ENCODE results near the gene GPR27. TPM values are rescaled to one million over a fixed set of nuclear protein-coding genes. Genes with fewer than 3 reads are reported as not detected.

GPR27 gene
- total and polyA plus RNA-seq, 2 of the 8 experiments (the other 6 are each of a cell fraction or from before 2014, with no cell fraction given) = 11.3 to 12.5 TPM

GRCh38 chr3:71710906-71711494 lies 42.7 kb upstream of the GPR27 start:
- DNase-seq (ENCODE audit: low read depth in 1 of 2, low spot score in 2 of 2) (no peak), FAIRE-seq (peak; percentile 97)
- peak; percentile 90 to 94 for TF ChIP-seq RAD21 (IDR thresholded peaks at IDR 0.05 in 1 of 2, conservative IDR thresholded peaks at IDR 0.05 in 1 of 2; ENCODE audit: low read depth in 2 of 2, low read length in 2 of 2)
- TF ChIP-seq MAX (IDR thresholded peaks at IDR 0.05) = no peak
- no peak for TF ChIP-seq SAP30 (IDR thresholded peaks at IDR 0.05; ENCODE audit: insufficient read depth, insufficient replicate concordance, low read length)
- no peak for TF ChIP-seq RNF2 (IDR thresholded peaks at IDR 0.05; ENCODE audit: borderline replicate concordance, low read depth, low read length, missing control alignments, poor library complexity, severe bottlenecking)
- peak in 2 of 3 experiments; percentile 65 to 74; a peak in 3 of 4 replicates for TF ChIP-seq CTCF (IDR thresholded peaks at IDR 0.05; ENCODE audit: control extremely low read depth in 1 of 3, insufficient read depth in 1 of 3, low read depth in 1 of 3, low read length in 3 of 3)
- no peak for TF ChIP-seq CREB1 (IDR thresholded peaks at IDR 0.05)
- 0 out of 2 replicates have a peak, but pooled peaks cover 2% of the 10 kb centered on the region for H3K79me1 ChIP-seq (ENCODE audit: low read depth, low read length)
- no peaks in the 10 kb centered on the region for H3K9me3 ChIP-seq (ENCODE audit: insufficient read depth in 2 of 2, low read depth in 1 of 2, low read length in 1 of 2)
- H3K4me1 ChIP-seq (replicated peaks in 1 of 4; ENCODE audit: control insufficient read depth in 3 of 4, insufficient read depth in 4 of 4, low read length in 3 of 4) = no peaks in the 10 kb centered on the region
- H2AK5ac ChIP-seq (ENCODE audit: low read depth, low read length) = no peak overlapping the region
- no peak overlapping the region for H3K9ac ChIP-seq (replicated peaks in 1 of 4; ENCODE audit: extremely low read depth in 1 of 4, low read depth in 3 of 4, low read length in 3 of 4)
- ChIA-PET CTCF (ENCODE audit: partially characterized antibody) (interaction anchor here (0.7 to 7.3 kb wide), 30 partner anchors 9 to 1111 kb away, joined by 3 to 66 read pairs (median 4); partner anchors contain the start of gene EIF4E3), POLR2A (ENCODE audit: partially characterized antibody) (interaction anchor here (0.9 to 1.3 kb wide), 3 partner anchors 9 to 148 kb away, joined by 3 to 4 read pairs (median 3); no protein-coding TSS in a partner anchor)
- H3K79me2 ChIP-seq (ENCODE audit: control insufficient read depth in 1 of 2, insufficient read depth in 2 of 2, low read length in 2 of 2) = no peaks in the 10 kb centered on the region
- H3K36me3 ChIP-seq (ENCODE audit: control insufficient read depth in 2 of 4, insufficient read depth in 4 of 4, low read length in 3 of 4) = no peaks in the 10 kb centered on the region
- H2BK5ac ChIP-seq (ENCODE audit: low read depth, low read length) = no peak overlapping the region
- H2BK20ac ChIP-seq (ENCODE audit: low read length) = no peak overlapping the region
- H4K91ac ChIP-seq (replicated peaks; ENCODE audit: insufficient read length, low read length) = no peak overlapping the region
- no peak overlapping the region for H2BK12ac ChIP-seq (ENCODE audit: low read depth, low read length)
- H4K5ac ChIP-seq (ENCODE audit: insufficient read length, low read depth, low read length) = no peak overlapping the region
- H3K14ac ChIP-seq (ENCODE audit: insufficient read length) = no peak overlapping the region
- no peak overlapping the region for H3K23ac ChIP-seq (ENCODE audit: insufficient read length)
- H3K27ac ChIP-seq (ENCODE audit: low read depth, low read length) = no peak overlapping the region
- H3K56ac ChIP-seq (replicated peaks; ENCODE audit: insufficient read length, low read depth, low read length) = no peak overlapping the region
- no peak overlapping the region for H2BK15ac ChIP-seq (ENCODE audit: low read length)
- H3K27me3 ChIP-seq (replicated peaks in 1 of 4; ENCODE audit: control insufficient read depth in 3 of 4, extremely low read depth in 1 of 4, insufficient read depth in 3 of 4, low read length in 3 of 4) = no peaks in the 10 kb centered on the region
- 33% methylated on average over 1 of the region's 1 CpG; no CpG with 5 or more reads in 1 of the 2 experiments for WGBS, 2 experiments (ENCODE audit: extremely low coverage in 1 of 2, insufficient coverage in 1 of 2, insufficient read length in 1 of 2, insufficient replicate concordance in 2 of 2, low coverage in 1 of 2, low lambda C conversion rate in 2 of 2, missing lambda C conversion rate in 1 of 2)
- H3K18ac ChIP-seq (ENCODE audit: extremely low read depth, low read length) = no peak overlapping the region
- no peak overlapping the region for H3K4me3 ChIP-seq (ENCODE audit: extremely low read depth in 1 of 4, insufficient read depth in 2 of 4, low read depth in 3 of 4, low read length in 4 of 4)
- no peak overlapping the region for H2AFZ ChIP-seq (ENCODE audit: low read length)
- no peak overlapping the region for H3K4ac ChIP-seq (replicated peaks; ENCODE audit: insufficient read length, low read depth, low read length)
- no peak overlapping the region for H4K8ac ChIP-seq (ENCODE audit: extremely low read depth, insufficient read depth, low read length)
- no peaks in the 10 kb centered on the region for H4K20me1 ChIP-seq (replicated peaks in 1 of 2; ENCODE audit: control insufficient read depth in 1 of 2, insufficient read depth in 2 of 2, low read length in 2 of 2)
- H3K4me2 ChIP-seq (ENCODE audit: insufficient read depth in 1 of 2, low read depth in 2 of 2, low read length in 2 of 2) = no peak overlapping the region
- H3K23me2 ChIP-seq (ENCODE audit: low read depth, low read length) = no peaks in the 10 kb centered on the region
- no peak overlapping the region for H2BK120ac ChIP-seq (replicated peaks; ENCODE audit: low read depth, low read length)

All from H1 (cell line).